ENCODE data around the gene ZBTB22. TPM values are rescaled to one million over a fixed set of nuclear protein-coding genes. Genes with fewer than 3 reads are reported as not detected.

The ZBTB22 gene
- polyA plus RNA-seq, 6 donors from 2014 or later = 19.2 to 29.9 (median 23.8) TPM

DNA sequence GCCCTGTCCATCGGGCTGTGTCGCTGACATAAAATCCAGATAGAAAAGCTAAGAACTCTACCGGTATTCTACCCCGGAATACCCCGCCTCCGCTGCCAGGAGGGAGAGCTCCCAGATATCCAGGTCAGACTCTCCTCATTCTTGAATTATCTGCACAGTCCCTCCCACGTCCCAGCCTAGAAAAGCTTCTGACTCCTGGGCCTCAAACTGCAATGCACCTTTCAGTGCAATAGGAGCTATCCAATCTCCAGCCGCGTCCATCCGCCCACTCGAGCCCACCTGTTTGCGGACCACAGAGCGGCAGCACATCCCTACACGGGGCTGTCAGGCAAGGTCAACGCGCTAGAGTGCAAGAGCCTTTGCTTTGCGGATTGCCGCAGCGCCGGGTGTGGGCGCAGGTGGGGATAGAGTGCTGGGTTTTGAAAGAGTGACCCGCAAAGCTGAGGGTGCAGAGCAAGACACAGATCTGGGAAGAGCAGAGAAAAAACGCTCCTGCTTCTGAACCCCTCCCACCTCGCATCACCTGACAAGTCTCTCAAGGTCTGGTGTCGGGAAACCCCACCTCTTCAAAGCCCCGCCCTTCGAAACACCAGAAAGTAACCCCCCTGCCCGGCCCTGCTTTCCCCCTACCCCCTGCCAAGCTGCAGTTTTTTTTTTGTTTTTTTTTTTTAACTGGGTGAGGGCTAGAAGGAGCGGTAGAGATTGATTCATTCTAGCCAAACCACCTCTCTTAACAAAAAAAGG lies 5.0 kb downstream of the ZBTB22 start:
- peaks cover 10 to 13% of the 10 kb centered on the region in 2 donors for H3K36me3 Mint-ChIP-seq
- H3K9me3 Mint-ChIP-seq = no peaks in the 10 kb centered on the region
- no peaks in the 10 kb centered on the region for H3K27me3 Mint-ChIP-seq
- ATAC-seq (ENCODE audit: low read depth in 2 of 2) = peak; percentile 33 to 40
- H3K27ac Mint-ChIP-seq = peak overlapping the region; percentile 99 to 100 (median 100)
- H3K4me1 Mint-ChIP-seq = peaks cover 54 to 79% (median 66%) of the 10 kb centered on the region in 3 donors
- DNase-seq = peak; percentile 80
- peak overlapping the region; percentile 94 to 100 (median 99) for H3K4me3 Mint-ChIP-seq

- no peak for ATAC-seq (ENCODE audit: low read depth in 2 of 2)
- Mint-ChIP-seq H3K27ac (peak overlapping the region in 4 of 6 donors; percentile 50 to 89 (median 80)), H3K9me3 (no peaks in the 10 kb centered on the region), H3K4me3 (peak overlapping the region in 6 of 8 donors; percentile 0 to 59 (median 29)), H3K4me1 (peaks cover 35 to 67% (median 42%) of the 10 kb centered on the region in 3 donors), H3K36me3 (peaks cover 5 to 15% of the 10 kb centered on the region in 2 donors), H3K27me3 (no peaks in the 10 kb centered on the region)
- DNase-seq = no peak
Measured at GRCh38 chr6:33306356-33306755, 11.2 kb downstream of the ZBTB22 start.

DNA sequence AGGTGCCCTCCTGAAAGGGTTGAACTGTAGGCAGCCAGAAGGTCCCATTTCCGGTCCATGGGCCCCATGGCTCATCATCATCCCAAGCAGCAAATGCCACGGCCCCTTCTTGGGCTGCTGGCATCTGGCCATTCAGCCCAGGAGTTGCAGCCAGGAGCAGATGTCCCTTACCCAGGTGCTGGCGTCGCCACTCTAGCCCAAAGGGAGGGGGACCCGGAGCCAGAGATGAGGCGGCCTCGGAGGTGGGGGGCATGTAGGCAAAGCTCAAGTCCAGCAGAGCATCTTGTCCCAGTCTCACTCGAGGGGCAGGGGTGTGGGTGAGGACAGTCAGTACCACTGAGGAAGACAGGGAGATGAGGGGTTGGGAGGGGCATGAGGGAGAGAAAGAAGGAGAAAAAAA lies 12.5 kb downstream of the ZBTB22 start:
- DNase-seq (no peak), ATAC-seq (ENCODE audit: low read depth in 2 of 2) (no peak)
- Mint-ChIP-seq H3K36me3 (peaks cover 5 to 15% of the 10 kb centered on the region in 2 donors), H3K27me3 (no peaks in the 10 kb centered on the region), H3K4me1 (peaks cover 40 to 64% (median 48%) of the 10 kb centered on the region in 3 donors), H3K4me3 (peak overlapping the region in 1 of 8 donors; percentile 59), H3K9me3 (no peaks in the 10 kb centered on the region), H3K27ac (peak overlapping the region in 4 of 6 donors; percentile 24 to 92 (median 77))

- ATAC-seq (ENCODE audit: low read depth in 2 of 2) = no peak
- H3K27me3 Mint-ChIP-seq = no peaks in the 10 kb centered on the region
- H3K9me3 Mint-ChIP-seq = peaks cover 0 to 3% (median 0%) of the 10 kb centered on the region in 7 donors
- no peak for DNase-seq
- no peak overlapping the region for H3K4me3 Mint-ChIP-seq
- H3K4me1 Mint-ChIP-seq = peaks cover 48 to 70% (median 56%) of the 10 kb centered on the region in 3 donors
- peaks cover 5 to 15% of the 10 kb centered on the region in 2 donors for H3K36me3 Mint-ChIP-seq
- peak overlapping the region in 1 of 6 donors; percentile 73 for H3K27ac Mint-ChIP-seq
Measured at GRCh38 chr6:33304216-33304615, 13.3 kb downstream of the ZBTB22 start.

GRCh38 chr6:33301877-33302276 lies 15.7 kb downstream of the ZBTB22 start:
- peak overlapping the region in 2 of 8 donors; percentile 42 to 98 for H3K4me3 Mint-ChIP-seq
- peaks cover 0 to 3% (median 0%) of the 10 kb centered on the region in 7 donors for H3K9me3 Mint-ChIP-seq
- no peak for DNase-seq
- H3K27me3 Mint-ChIP-seq = no peaks in the 10 kb centered on the region
- H3K27ac Mint-ChIP-seq = peak overlapping the region in 4 of 6 donors; percentile 67 to 100 (median 96)
- H3K4me1 Mint-ChIP-seq = peaks cover 54 to 66% (median 62%) of the 10 kb centered on the region in 3 donors
- no peak for ATAC-seq (ENCODE audit: low read depth in 2 of 2)
- H3K36me3 Mint-ChIP-seq = peaks cover 0 to 21% of the 10 kb centered on the region in 2 donors

DNA sequence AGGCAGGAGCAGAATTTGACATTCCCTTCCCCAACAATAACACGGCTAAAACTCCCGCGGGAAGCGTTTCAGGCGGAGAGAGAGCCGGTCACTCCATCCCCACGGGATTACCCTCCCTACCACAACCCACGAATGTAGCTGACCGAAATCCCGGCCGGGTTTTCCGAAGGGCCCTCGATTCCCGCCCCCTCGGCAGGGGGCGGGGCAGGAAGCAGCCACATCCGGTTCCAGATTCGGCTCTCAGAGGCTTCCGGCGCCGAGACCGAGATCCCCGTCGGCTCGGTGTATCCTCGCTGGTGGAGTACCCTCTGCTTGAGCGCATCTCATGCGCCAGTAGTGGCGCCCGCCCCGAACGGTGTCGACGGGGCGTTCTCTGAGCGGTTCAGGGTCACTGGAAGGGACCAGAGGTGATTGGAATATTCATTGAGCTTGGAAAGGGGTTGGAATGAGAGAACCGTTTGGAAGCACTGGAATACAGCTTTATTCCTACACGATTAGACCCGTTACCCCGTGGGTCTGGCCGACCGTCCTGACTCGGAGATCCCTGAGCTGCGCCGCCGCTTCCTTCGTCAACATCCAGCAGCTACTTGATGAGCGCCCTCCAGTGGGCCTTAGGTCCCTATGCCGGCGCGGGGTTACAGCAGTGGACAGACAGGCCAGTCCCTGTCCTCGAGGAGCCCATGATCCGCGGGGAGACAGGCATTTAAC lies 18.2 kb downstream of the ZBTB22 start:
- ATAC-seq (ENCODE audit: low read depth in 2 of 2) (peak; percentile 83), DNase-seq (peak; percentile 91)
- H3K27me3 Mint-ChIP-seq = no peaks in the 10 kb centered on the region
- peaks cover 0 to 3% (median 0%) of the 10 kb centered on the region in 7 donors for H3K9me3 Mint-ChIP-seq
- peak overlapping the region; percentile 95 to 100 (median 99) for H3K4me3 Mint-ChIP-seq
- peak overlapping the region; percentile 99 to 100 (median 99) for H3K27ac Mint-ChIP-seq
- H3K36me3 Mint-ChIP-seq = peaks cover 0 to 21% of the 10 kb centered on the region in 2 donors
- peaks cover 37 to 55% (median 52%) of the 10 kb centered on the region in 3 donors for H3K4me1 Mint-ChIP-seq

DNA sequence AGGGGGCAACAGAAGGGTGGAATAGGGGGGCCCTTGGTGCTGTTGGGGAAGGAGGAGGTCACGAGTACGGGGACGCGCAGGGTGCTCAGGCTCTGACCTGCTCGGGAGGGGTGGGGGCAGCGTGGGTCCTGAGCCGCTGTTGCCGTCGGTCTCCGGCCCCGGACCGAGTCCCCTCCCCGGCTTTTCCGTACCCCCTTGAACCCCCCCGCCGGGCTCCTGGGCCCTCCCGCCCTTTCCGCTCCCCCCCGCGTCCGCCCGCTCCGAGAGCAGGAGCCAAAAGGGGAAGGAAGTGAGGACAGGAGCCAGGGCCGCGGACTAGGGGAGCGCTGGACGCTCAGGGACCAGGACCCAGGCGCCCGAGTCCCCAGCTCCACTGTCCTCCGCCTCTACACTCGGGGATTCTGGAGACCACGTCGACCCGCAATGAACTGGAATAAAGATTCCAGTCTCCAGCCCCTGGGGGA lies 18.7 kb downstream of the ZBTB22 start, which contains the start of gene RGL2:
Gene RGL2 (minus strand): TSS at position 170 of the 464 bp plus-strand sequence. CDS start 332 bp downstream, outside the sequence.
- Mint-ChIP-seq H3K4me1 (peaks cover 35 to 57% (median 53%) of the 10 kb centered on the region in 3 donors), H3K9me3 (peaks cover 0 to 3% (median 0%) of the 10 kb centered on the region in 7 donors), H3K36me3 (peaks cover 0 to 19% of the 10 kb centered on the region in 2 donors), H3K4me3 (peak within 1 kb of the TSS; percentile 95 to 100 (median 99)), H3K27ac (peak within 1 kb of the TSS; percentile 99 to 100 (median 100)), H3K27me3 (no peaks in the 10 kb centered on the region)
- ATAC-seq (ENCODE audit: low read depth in 2 of 2) (peak; percentile 27 to 37), DNase-seq (peak; percentile 66)

DNA sequence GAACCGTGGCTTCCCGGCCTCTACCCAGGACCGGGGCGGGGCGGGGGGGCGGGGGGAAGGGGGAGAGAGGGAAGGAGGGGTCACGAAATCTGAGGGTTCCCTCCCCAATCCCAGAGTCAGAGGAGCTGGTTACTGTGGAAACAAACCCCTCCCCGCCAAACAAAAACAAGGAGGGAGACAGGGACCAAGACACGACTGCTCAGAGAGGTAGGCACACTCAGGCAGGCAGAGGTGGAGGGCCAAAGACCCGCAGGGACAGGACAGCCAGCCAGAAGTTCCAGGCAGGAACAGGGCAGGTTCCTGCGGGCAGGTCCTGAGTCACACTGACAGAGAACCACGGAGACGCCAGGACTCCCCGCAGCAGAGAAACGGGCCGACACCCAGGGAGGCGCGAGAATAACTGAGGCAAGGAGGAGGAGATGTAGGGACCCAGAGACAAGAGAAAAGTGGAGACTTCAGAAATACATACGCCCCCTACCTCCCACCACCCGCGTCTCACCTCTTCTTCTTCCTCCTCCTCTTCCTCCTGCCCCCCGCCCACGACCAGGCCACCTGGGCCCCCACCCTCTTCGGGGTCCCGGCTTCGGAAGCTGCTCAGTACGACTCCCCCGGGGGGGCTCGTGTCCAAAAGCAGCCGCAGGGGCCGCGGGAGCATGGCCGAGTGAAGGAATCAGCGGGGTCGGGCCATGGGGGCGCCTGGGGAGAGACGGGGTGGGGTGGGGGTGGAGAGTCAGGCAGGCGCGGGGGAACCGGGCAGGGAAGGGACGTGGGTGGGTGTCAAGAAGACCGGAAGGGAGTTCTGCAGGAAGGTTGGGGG lies 19.4 kb downstream of the ZBTB22 start:
- Mint-ChIP-seq H3K27me3 (no peaks in the 10 kb centered on the region), H3K36me3 (peaks cover 0 to 14% of the 10 kb centered on the region in 2 donors), H3K4me3 (peak overlapping the region; percentile 95 to 100 (median 99)), H3K9me3 (peaks cover 0 to 3% (median 0%) of the 10 kb centered on the region in 7 donors), H3K27ac (peak overlapping the region; percentile 99 to 100 (median 100)), H3K4me1 (peaks cover 32 to 58% (median 50%) of the 10 kb centered on the region in 3 donors)
- DNase-seq = peak; percentile 64
- peak; percentile 19 to 27 for ATAC-seq (ENCODE audit: low read depth in 2 of 2)

DNA sequence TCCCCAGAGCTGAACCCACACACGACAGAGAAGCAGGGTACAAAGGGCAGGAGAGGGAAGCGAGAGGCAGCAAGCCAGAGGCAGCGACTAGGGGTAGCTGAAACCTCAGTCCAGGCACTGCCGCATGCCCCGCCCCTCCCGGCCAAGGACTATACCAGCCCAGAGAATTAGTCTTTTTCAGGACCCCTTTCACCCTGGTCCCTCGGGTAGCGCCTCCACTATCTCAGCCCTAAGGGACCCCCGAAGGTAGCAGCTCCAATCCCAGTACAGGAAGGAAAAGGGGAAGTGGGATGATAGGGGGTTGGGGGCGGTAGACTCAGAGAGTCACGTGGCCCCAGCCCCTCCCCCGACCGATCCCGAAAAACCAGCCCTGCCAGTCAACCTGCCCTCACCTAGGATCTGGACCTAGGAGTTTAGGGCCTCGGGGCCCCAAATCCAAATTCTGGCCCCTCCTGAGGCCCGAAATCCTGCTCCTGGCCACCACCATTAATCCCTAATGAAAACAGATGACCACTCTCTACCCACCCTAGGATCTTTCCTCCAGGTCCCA lies 20.1 kb downstream of the ZBTB22 start:
- Mint-ChIP-seq H3K9me3 (peaks cover 0 to 3% (median 0%) of the 10 kb centered on the region in 7 donors), H3K4me1 (peaks cover 32 to 61% (median 50%) of the 10 kb centered on the region in 3 donors), H3K36me3 (peaks cover 0 to 14% of the 10 kb centered on the region in 2 donors), H3K27me3 (no peaks in the 10 kb centered on the region), H3K4me3 (peak overlapping the region; percentile 95 to 100 (median 99)), H3K27ac (peak overlapping the region in 5 of 6 donors; percentile 86 to 99 (median 94))
- no peak for DNase-seq
- ATAC-seq (ENCODE audit: low read depth in 2 of 2) = no peak

DNA sequence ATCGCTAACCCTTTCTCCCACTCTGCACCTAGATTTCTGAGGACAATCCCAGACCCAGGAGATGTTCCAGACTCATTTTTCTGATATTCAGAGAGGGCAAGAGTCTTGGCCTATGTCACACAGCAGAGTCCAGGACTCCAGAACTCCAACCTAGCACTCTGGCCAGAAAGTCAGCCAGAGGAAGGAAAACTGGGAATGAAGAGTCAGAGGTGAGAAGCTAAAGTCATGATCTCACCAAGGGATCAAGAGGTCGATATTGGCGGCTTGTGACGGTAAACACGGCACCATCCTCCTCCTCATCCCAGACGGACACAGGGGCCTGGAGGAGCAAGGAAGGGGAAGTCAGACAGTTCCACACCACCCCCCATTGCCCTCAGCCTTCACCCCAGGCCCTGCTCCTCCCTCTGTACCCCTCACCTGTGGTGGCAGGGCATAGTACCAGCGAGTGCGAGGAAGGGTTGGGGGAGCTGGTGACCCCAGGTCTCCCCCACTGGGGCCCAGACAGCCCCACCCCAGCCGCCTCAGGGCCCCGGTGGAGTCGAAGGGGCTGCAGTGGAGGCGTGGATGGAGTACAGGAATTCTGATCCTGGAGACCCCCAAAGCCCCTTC lies 20.6 kb downstream of the ZBTB22 start:
- Mint-ChIP-seq H3K4me1 (peaks cover 32 to 61% (median 47%) of the 10 kb centered on the region in 3 donors), H3K36me3 (peaks cover 0 to 14% of the 10 kb centered on the region in 2 donors), H3K27ac (peak overlapping the region in 4 of 6 donors; percentile 28 to 99 (median 86)), H3K27me3 (no peaks in the 10 kb centered on the region), H3K4me3 (peak overlapping the region; percentile 95 to 100 (median 99)), H3K9me3 (peaks cover 0 to 3% (median 0%) of the 10 kb centered on the region in 7 donors)
- DNase-seq (no peak), ATAC-seq (ENCODE audit: low read depth in 2 of 2) (no peak)

- peak overlapping the region in 7 of 8 donors; percentile 65 to 99 (median 95) for H3K4me3 Mint-ChIP-seq
- ATAC-seq (ENCODE audit: low read depth in 2 of 2) (no peak), DNase-seq (no peak)
- H3K9me3 Mint-ChIP-seq = peaks cover 0 to 3% (median 0%) of the 10 kb centered on the region in 7 donors
- peaks cover 0 to 14% of the 10 kb centered on the region in 2 donors for H3K36me3 Mint-ChIP-seq
- no peaks in the 10 kb centered on the region for H3K27me3 Mint-ChIP-seq
- peak overlapping the region in 4 of 6 donors; percentile 13 to 99 (median 92) for H3K27ac Mint-ChIP-seq
- H3K4me1 Mint-ChIP-seq = peaks cover 32 to 60% (median 50%) of the 10 kb centered on the region in 3 donors
Measured at GRCh38 chr6:33295621-33296369, 21.7 kb downstream of the ZBTB22 start.
